Fibroblast of the conjunctiva (primary cell): ENCODE data around the gene TSSK2.

Experiments used
- DNase-seq: peaks from one replicate; pipeline ENCODE4 v3.0.0-alpha.2; 2010; ENCODE audit warnings: low read depth

Gene TSSK2

DNA sequence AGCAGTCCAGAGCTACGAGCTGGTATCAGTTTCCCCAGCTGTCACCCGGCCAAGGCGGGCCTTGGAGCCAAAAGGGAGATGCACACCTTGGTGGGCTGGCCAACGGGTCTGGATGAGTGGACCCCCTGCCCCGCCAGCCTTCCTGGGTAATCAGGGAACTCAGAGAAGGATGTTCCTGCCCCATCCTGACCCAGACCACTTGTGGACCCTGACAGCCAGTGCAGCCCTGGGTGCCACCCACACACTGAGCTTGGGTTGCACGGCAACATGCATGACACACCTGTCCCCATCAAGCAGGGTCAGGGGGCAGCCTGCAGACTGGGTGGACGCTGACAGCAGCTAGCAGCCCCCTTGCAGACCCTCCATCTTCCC, 38.8 kb downstream of the TSSK2 start:
- no peak for DNase-seq

DNA sequence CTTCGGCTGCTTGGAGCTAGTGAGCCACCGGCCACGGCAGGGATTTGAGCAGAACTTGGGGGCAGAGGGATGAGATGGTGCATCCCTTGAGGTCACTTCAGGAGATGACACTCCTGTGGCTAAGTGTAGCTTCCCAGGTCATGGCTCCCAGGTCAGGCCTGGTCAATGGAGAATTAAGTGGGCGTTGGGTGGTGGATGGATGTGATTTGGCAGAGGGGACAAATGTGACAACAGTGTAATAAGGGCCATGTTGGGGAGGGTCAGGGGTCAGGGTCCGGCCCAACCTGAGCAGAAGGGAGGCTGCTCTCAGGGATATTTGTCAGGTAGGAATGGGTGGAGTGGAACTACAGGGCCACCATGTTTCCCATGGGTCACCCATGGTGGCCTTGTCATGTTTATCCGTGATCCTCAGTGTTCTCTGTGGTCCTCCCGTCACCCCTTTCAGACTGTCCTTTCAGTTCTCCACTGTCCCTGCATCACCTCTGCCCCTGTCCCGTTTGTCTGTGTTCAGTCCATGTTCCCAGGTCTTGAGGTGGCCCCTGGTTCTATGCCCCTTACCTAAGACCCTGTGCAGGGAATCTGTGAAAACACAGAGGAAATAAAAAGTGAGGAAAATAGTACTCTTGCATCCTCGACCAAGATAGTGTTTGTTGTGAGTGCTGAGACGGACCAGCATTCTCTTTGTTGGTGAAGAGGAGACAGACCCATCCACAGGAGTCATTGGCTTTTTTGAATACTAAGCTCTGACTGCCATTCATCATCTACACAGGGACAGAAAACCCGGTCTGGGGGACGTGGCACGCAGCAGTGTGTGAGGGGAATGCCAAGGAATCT, 41.3 kb downstream of the TSSK2 start:
- DNase-seq: no peak

DNA sequence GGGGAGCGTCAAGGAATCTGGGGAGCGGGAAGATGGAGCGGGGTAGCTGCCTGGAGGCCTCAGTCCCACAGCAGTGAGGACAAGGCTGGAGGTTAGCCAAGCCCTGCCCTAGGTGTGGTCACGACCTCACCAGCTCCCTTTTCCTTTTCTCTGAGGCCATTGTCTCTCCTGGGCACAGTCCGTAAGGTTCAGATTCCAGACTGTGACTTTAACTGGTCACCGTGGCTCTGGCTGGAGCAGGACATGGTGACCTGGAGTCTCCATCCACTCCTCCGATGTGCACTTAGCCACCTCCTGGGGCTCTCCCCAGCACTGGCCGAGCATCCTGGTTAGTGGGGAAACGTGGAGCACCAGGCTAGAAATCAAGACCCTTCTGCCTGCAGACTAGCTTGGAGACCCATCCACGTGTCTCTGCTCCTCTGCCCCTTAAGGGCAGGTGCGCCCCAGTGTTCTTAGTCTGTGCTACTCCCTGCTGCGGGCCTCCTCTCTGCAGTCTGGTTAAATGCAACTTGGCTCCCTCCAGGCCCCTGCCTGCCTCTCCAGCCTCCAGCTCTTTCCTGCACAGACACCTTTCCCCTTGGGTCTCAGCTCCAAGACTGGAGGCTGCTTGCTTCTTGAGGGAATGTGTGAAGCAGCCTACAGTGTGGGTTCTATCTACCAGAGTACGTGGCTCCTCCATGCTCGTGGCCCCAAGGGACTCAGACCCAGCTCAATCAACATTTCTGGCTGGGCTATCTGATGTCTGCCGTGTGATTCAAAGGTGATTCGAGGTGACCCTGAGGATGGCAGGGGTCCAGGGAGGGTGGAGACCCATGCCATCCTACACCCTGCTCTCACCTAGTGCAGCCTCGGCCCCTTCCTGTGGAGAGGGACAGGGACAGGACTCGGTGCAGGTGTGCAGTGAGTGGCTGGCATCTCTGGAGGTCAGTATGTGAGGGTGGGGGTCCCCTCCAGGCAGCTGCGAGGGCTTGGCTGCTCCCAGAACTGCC, 42.2 kb downstream of the TSSK2 start:
- DNase-seq: no peak

DNA sequence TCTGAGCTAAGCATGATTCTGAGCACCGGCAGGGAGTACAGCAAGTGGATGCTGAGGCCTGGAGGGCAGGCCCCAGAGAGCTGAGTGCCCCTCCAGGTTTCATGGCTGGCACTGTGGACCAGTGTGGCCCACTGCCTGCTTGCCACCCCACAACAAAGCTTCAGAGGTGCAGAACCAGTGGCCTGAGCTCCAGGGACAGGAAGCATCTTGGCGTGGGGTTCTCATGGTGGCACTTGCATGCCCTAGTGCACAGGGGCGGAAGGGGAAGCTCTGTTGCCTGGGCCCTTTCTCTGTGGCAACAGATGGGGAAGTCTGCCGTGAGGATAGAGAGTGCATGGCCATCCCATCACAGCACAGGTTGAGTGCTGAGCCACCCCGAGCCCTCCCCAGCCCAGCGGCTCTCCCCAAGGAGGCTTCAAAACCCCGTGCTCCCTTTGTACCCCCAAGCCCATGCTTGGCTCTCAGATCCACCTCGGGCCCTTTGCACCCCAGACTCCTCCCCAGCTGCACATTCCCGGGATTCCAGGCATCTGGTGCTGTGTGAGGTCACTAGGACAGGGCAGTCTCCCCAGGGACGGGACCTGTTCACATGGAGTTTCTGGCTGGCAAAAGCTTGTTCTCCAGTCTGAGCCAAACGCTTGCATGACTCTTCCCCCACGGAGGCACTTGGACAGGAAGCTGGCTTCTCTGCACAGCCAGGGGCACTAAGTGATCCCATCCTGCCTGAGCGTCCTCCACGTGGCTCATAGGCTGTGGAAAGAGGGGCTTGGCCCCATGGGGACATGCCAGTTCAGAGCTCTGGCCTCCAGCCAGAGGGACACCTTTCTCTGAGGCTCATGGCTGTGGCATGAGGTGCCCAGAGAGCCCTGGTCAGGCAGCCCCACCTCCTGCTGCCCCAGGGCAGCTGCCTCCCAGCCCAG, 43.3 kb downstream of the TSSK2 start:
- peak; percentile 66 for DNase-seq

DNA sequence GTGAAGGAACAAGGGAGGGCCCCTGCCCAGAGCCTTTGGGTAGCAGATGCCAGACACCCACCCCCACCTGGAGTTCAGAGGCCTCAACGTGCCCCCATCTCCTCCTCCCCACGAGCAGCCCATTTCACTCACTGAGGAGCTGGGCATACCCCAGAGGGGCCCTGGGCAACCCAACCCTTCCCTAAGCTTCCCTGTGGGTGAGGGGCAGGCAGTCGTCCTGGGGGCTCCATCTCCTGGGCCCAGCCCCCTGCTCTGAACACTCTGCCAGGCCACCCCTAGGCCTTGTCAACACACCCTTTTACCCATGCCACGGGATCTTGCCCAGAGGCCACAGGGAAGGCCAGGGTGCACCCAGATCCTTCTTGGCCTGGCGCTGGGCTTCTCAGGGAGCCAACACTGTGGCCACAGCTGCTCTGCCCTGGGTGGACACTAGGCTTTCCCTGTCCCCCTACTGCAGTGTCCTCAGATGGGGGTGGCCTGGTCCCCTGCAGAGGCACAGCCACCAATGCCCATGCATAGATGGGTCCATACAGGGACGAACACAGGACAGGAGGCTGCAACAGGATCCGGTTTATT, 44.0 kb downstream of the TSSK2 start:
- DNase-seq: no peak

DNA sequence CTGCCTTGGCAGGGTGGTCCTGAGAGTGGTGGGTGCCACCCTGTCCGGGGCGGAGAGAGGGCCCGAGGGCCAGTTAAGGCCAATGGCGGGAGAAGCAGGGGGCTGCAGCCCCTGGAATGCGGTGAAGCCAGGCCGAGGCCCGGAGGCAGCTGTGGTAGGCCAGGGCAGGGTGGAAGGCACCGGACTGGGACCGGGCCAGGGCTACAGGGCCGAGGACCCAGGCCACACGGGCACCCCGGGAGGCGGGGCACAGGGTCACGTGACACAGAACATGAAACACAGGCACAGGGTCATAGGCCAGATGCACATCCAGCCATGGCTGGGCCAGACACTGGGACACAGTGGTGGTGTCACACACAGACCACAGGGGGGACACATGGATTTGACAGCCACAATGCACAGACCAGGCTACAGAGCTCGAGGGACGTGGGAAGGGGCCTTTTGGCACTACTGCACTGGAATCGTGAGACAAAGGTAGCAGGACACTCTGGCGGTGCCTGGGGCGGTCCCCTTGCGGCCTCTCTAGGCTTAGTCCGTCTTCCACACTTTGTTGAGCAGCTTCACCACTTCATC, 44.6 kb downstream of the TSSK2 start:
- no peak for DNase-seq

DNA sequence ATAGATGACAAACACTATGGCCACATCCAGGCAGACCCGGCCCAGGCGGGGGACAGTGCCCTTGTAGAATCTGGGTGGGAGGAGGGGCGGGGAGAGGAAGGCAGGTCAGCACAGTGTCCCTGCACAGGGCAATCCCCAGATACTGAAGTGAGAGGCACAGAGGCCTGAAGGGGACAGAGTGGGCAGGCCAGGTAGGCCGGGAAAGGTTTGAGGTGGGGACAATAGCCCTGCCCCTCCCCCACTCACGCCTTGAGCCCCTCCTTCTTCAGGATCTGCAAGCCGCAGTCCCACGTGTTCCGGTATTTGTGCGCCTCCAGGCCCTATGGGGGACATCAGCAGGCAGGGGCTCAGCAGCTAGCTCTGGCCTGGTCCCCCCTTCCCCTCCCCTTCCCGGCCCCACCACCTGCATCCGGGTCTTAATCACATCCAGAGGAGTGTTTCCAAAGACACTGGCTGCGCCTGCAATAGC, 45.1 kb downstream of the TSSK2 start:
- no peak for DNase-seq

DNA sequence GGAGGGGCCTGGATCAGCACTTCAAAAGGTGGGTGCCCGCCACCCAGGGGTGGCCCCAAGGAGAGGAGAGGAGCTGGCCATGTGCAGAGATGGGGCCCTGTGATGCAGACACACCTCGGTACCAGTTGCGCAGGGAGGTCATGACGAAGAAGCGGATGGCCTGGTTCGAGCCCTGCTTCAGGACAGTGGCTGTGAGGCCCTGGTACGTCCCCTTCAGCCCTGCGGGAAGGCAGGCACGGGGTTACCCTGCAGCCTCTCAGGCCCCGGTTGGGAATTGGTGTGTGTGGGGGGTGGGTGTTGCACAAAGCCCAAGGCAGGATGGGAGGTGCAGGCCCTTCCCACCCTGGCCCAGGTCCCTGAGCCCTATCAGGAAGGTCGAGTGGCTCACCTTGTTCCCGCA, 45.6 kb downstream of the TSSK2 start:
- no peak for DNase-seq

DNA sequence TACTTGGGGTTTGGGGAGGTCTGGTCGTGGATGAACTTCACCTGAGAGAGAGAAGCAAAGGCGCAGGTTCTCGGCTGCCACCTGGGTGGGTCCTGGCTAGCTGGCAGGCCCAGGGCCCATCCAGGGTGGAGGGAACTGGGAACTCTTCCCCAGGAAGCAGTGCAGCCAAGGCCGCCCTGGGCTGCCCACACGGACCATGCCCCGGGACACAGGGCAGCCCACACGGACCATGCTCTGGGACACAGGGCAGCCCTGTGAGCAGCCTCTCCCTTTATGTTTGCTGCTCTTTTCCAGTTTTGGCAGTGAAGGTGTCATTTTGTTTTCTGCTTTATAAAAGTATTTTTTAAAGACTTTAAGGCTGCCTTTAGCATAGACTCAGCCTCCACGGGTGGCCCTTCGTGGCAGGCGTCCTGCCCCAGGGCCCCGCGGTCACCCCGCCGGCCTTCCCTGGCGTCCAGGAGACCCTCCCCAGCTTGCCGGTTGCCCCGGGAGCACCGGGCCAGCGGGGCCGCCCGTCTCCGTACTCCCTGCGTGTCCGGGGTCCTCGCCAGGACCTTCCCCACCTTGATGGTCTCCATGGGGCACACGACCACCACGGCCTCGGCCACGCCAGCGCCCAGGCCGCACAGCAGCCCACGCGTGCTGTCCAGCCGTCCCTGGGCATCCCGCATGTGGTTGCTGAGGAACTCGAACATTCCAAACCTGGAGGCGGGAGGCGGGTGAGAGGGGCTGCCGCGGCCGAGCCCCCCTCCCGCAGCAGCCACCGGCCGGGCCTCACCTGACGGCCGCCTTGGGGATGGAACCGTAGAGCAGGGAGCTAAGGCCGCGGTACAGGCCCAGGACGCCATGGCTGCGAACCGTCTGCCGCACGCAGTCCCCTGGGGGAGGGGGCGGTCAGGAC, 46.3 kb downstream of the TSSK2 start:
- no peak for DNase-seq

DNA sequence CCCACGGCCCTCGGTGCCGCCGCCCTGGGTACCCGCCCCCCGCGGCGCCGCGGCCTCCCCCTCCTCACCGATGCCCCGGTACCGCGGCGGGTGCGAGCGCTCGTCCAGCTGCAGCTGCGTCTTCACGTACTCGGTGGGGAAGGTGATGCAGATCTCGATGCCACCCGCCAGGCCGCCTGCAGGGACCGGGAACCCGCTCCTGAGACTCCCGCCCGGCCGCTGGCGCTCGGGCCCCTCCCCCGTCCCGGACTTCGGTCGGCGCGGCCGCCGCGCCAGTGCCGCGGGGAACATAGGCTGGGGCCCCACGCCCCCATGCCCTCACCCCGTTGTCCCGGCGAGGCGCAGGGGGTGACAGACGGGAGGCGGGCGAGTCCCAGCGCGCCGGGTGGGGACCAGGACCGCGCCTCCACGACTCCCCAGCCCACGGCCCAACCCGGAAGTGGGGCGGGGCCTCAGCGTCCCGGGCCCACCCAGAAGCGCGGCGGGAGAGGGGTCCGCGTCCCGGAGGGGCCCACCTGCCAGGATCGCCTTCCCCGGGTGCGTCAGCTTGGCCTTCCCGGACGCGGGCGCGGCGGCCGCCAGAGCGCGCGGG, 47.1 kb downstream of the TSSK2 start:
- DNase-seq: no peak

DNA sequence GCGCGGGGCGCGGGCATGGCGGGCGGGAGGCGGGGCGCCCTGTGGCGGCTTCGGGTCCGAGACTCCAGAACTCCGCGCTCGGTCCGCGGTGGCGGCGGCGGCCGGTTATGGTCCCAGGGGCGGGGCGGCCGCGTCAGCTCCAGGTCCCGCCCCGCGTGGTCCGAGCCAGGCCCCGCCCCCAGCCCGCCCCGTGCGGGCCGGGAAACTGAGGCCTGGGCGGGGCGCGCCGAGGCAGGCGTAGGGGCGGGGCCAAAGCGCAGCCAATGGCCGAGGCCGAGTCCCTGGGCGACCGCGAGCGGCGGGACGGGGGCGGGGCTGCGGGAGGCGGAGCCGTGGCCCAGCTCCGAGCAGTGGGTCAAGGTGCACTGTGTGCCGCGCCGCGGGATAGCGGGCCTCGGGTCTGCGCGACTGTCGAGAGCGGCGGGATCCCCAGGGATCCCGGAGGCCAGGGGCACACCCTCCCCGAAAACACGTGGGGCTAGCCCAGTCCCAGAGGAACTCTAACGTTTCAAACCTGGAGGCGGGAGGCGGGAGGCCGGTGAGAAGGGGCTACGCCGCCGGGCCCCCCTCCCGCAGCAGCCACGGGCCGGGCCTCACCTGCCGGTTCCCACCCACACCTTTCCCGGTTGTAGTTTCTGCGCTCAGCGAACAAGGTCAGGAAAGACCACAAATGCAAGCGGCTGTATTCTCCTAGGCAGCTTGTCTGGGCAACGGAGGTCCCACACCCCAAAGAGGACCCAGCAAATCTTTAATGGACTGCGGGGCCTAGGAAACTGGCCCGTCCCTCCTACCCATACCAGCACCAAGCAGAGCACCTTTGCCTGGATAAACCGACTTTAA, 47.8 kb downstream of the TSSK2 start, which contains the start of gene SLC25A1:
Gene SLC25A1 (minus strand): TSS at position 80 of the 840 bp plus-strand sequence. CDS start 63 bp downstream, at position 17.
- DNase-seq: peak; percentile 73

DNA sequence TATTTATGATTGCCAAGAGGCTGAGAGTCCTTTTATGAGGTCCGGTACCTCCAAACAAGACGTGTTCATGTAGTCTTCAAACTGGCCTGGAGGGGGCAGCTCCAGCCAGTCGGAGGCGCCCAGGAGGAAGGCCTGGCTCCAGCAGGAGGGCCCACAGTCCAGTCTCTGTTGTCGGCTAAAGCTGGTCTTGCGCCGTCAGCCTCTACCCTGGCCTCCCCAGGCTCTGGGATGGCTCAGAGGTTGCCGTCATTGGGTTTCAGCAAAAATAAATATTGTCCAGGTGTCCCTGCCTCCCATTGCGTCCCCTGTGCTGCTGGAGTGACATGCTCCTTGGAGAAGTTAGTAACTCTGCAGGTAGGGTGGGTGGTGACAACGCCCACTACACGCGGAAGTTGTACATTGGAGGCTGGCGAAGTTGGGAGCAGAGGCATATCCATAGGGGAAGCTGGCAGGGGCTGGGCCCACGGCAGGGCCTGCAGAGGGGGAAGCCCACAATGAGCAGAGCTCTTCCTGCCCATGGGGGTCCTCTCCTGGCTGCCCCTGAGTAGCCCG, 48.5 kb downstream of the TSSK2 start:
- DNase-seq: peak; percentile 82

DNA sequence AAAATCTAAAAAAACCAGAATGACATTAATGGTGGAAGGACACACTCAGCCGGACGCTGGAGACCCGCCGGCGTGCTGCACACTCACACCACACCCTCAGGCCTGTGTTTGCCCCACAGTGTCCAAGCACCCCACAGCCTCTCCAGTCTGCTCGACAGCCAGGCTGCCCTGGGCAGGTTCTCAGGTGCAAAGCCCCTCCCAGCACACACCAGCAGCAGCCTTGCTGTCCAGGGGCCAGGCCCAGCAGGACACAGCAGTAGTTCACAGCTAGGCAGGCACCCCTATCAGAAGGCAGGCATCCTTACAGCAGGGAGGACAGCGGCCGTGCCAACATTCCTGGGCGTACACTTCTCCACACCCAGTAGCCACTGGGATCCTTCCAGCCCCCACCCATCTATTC, 49.1 kb downstream of the TSSK2 start:
- no peak for DNase-seq

DNA sequence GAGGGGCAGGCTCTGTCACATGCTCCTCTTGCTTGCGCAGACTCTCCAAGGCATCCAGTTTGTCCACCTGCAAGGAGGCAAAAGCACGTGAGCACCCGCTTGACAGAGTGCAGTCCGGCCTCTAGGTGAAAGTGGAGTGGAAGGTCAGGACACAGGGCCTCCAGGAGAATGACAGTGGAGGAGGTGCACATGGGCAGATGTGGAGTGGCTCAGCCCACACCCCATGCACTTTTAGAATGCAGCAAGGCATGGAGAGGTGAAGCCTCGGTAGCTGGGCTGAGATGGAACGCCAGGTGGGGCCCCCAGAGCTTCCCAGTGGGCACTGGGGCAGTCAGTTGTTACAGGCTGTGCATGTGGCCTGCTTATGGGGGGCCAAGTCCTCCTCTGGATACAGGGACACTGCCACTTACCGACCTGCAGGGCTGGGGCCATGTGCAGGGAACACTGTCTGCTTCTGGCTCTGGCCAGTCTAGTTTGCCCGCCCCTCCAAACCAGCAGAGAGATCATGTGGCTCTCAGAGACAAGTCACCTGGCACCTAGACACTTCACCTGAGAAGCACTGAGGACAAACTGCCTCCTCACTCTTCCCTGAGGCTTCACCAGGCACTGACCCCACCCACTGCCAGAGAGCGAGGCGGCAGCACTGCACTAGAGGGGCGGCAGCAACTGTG, 49.8 kb downstream of the TSSK2 start:
- DNase-seq: no peak

DNA sequence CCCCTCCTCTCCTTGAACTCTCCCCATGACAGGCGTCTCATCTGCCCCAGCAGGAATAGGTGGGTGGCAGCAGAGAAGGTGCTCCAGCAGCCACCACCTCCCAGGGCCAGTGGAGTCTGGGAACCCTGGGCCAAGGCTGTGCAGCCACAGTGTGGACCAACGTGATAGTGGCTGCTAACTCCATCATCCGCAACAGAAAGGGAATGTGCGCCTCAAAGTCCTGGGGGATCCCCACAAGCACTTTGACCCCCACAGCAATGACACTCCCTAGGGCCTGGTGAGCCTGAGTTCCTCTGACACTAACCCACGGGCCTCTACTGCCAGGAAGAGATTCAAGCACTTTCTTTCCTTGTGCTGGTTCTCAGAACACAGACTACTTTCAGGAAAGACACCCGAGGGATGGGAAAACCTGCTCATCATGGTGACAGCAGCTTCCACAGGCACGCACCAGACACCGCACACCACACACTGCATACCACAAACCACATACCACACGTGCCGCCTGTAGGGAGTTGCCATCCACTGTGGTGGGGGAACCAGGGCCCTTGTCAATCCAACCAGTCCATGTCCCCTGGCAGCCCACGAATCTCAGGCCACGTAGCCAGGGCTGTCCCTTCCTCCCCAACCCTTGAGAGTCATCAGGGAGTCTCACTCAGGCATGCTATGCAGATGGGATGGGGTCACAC, 50.8 kb downstream of the TSSK2 start:
- DNase-seq: no peak
